Testis (tissue), 5 donors: Measurements from ENCODE around the gene HES2. TPM values are rescaled to one million over a fixed set of nuclear protein-coding genes. Genes with fewer than 3 reads are reported as not detected.

Source experiments
- DNase-seq: peaks from one replicate; pipeline ENCODE4 v3.0.0-alpha.2; 2019
- H3K27ac ChIP-seq, 2 donors: fragments of 200-600 bp; sonication (generic); one replicate each; pipeline ENCODE4 v1.5.1; 2019
- H3K27me3 ChIP-seq: fragments of 200-600 bp; sonication (generic); one replicate; pipeline ENCODE4 v1.5.1; 2019
- H3K36me3 ChIP-seq: fragments of 200-600 bp; sonication (generic); one replicate; pipeline ENCODE4 v1.5.1; 2017; ENCODE audit warnings: low read depth; ENCODE audit errors: missing control alignments
- H3K4me1 ChIP-seq: fragments of 200-600 bp; sonication (generic); one replicate; pipeline ENCODE4 v1.5.1; 2019
- H3K4me3 ChIP-seq, 2 donors: fragments of 200-600 bp; sonication (generic); one replicate each; pipeline ENCODE4 v1.5.1; 2017 to 2019
- H3K9me3 ChIP-seq: fragments of 200-600 bp; sonication (generic); one replicate; pipeline ENCODE4 v1.5.1; 2017
- CTCF ChIP-seq, 3 experiments: fragments of 450-650 bp in 2 of 3; fragments of 200-600 bp in 1 of 3; sonication (generic) in 1 of 3; IDR thresholded peaks; one replicate each; pipeline ENCODE4 v1.5.1; 2016 to 2019; ENCODE audit warnings: antibody characterized with exemption in 3 of 3, mild to moderate bottlenecking in 2 of 3, moderate library complexity in 1 of 3
- POLR2A ChIP-seq: fragments of 450-650 bp; IDR thresholded peaks from one replicate; pipeline ENCODE4 v1.6.1; 2017; ENCODE audit warnings: antibody characterized with exemption, mild to moderate bottlenecking, moderate library complexity
- WGBS, 2 donors: methylation state at CpG; one replicate each; pipeline ENCODE4 v1.1.5; 2018; 5-methylcytosine and 5-hydroxymethylcytosine counted together
- intact Hi-C: fragments of 100-400 bp; cut with DNase I; formaldehyde crosslinking; loops from one replicate; pipeline ENCODE4 v1.15.1; 2023; ENCODE audit warnings: low total_unique reads
- long read RNA-seq, 2 donors: transcript quantifications; one replicate each; lab custom pipeline, GENCODE V29; 2026
- polyA plus RNA-seq: library from polyadenylated mRNA; stranded (reverse); fragments of 350-450 nt; fragmentation: Illumina TruSeq; extraction: RNeasy Lipid Tissue Mini Kit (QIAGEN cat#74804); gene quantifications from one replicate; pipeline ENCODE4 v1.2.3, GENCODE V29; 2014; ENCODE audit warnings: low read depth, low replicate concordance; ENCODE audit not compliant: insufficient read depth
- total RNA-seq, 2 donors: library from RNA; depleted of rRNA; stranded (reverse); fragments of >200 nt; gene quantifications; one replicate each; pipeline ENCODE4 v1.2.3, GENCODE V29; 2016

HES2 gene
- 1 to 10 TPM; 2.4 to 5.0 TPM for total RNA-seq
- 2.6 TPM for polyA plus RNA-seq
- long read RNA-seq, donor 1, result 0 reads
- long read RNA-seq, donor 2, result 0 reads

- H3K4me3 ChIP-seq, result peak within 1 kb of the TSS; percentile 34 to 50
- H3K36me3 ChIP-seq, result no peaks in the 10 kb centered on the region
- 1 to 2% methylated on average over 13 to 59 of the region's 62 CpGs for WGBS, 2 donors
- H3K4me1 ChIP-seq, result peaks cover 28% of the 10 kb centered on the region
- H3K9me3 ChIP-seq, result no peaks in the 10 kb centered on the region
- peak; percentile 32 for DNase-seq
- H3K27me3 ChIP-seq, result no peaks in the 10 kb centered on the region
- intact Hi-C loops, result no loop called here
- TF ChIP-seq CTCF (IDR thresholded peaks at IDR 0.05) (no peak), POLR2A (no peak)
- no peak within 1 kb of the TSS for H3K27ac ChIP-seq
Observed at GRCh38 chr1:6419804-6420453, at the start of gene HES2. HES2 (minus strand) TSS chr1:6419919; CDS start chr1:6419820, 99 bp downstream.

- H3K36me3 ChIP-seq, result no peaks in the 10 kb centered on the region
- no peaks in the 10 kb centered on the region for H3K27me3 ChIP-seq
- H3K27ac ChIP-seq, result no peak overlapping the region
- no peak for DNase-seq
- H3K4me3 ChIP-seq, result no peak overlapping the region
- no peaks in the 10 kb centered on the region for H3K9me3 ChIP-seq
- WGBS, 2 donors, result 88% methylated on average over 9 to 13 of the region's 13 CpGs
- intact Hi-C loops, result no loop called here
- TF ChIP-seq POLR2A (no peak), CTCF (IDR thresholded peaks at IDR 0.05) (no peak)
- no peaks in the 10 kb centered on the region for H3K4me1 ChIP-seq
Observed at GRCh38 chr1:6468729-6469461, 49.2 kb upstream of the HES2 start.

GRCh38 chr1:6467744-6468688 lies 48.3 kb upstream of the HES2 start:
- intact Hi-C loops, result no loop called here
- no peaks in the 10 kb centered on the region for H3K36me3 ChIP-seq
- no peaks in the 10 kb centered on the region for H3K4me1 ChIP-seq
- DNase-seq, result no peak
- H3K27ac ChIP-seq, result no peak overlapping the region
- no peak overlapping the region for H3K4me3 ChIP-seq
- no peak for TF ChIP-seq CTCF (IDR thresholded peaks at IDR 0.05)
- no peak for TF ChIP-seq POLR2A
- 86 to 95% methylated on average over 19 to 29 of the region's 30 CpGs for WGBS, 2 donors
- H3K9me3 ChIP-seq, result no peaks in the 10 kb centered on the region
- H3K27me3 ChIP-seq, result no peaks in the 10 kb centered on the region

GRCh38 chr1:6467224-6467623 lies 47.5 kb upstream of the HES2 start:
- H3K36me3 ChIP-seq, result no peaks in the 10 kb centered on the region
- no peak for DNase-seq
- no peaks in the 10 kb centered on the region for H3K27me3 ChIP-seq
- no peak overlapping the region for H3K4me3 ChIP-seq
- 97 to 100% methylated on average over 3 to 12 of the region's 12 CpGs for WGBS, 2 donors
- H3K4me1 ChIP-seq, result no peaks in the 10 kb centered on the region
- H3K9me3 ChIP-seq, result no peaks in the 10 kb centered on the region
- TF ChIP-seq POLR2A (no peak), CTCF (IDR thresholded peaks at IDR 0.05) (no peak)
- no peak overlapping the region for H3K27ac ChIP-seq
- intact Hi-C loops, result no loop called here
